GM19023 (cell line): Measurements from ENCODE around the gene USH1C.

Source experiments
- ATAC-seq: cut with Tn5 transposase; IDR thresholded peaks from one replicate; pipeline ENCODE4 v1.9.1; 2021; ENCODE audit warnings: mild to moderate bottlenecking, moderate library complexity; ENCODE audit not compliant: unreplicated experiment

Gene USH1C

GRCh38 chr11:17571431-17572358 lies 27.5 kb upstream of the USH1C start:
- ATAC-seq = no peak

- no peak for ATAC-seq
Measured at GRCh38 chr11:17570034-17570433, 25.8 kb upstream of the USH1C start.

DNA sequence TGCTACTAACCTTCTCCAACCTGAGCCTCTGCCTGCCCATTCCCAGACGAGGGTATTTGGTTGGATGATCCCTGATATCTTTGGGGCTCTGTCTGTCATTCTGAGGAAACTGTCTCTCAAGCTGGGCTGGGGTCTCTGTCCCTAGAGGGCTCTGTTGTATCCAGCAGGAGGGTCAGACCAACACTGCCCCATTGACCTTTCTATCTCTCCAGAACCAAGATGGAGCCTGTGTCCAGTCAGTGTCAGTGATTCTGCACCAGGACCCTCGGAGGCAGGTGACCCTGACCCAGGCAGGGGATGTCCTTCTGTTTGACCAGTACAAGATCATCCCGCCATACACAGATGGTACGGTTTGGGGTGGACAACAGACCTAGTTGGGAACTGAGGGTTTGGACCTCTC lies 24.7 kb upstream of the USH1C start:
- no peak for ATAC-seq

DNA sequence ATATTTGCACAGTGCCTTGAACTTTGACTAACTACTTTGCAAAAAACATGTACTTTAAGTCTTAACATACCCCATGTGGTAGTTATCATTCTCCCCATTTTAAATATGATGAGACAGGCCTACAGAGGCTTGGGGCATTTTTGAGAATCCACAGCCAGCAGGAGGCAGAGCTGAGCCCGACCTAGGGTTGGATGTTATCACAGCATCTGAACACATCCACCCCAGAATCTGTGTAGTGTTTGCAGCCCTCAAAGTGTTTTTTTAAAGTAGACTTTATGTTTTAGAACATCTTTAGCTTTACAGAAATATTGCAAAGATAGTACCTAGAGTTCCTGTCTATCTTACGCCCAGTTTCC lies 20.4 kb upstream of the USH1C start:
- ATAC-seq = no peak

GRCh38 chr11:17563961-17564686 lies 19.9 kb upstream of the USH1C start:
- ATAC-seq = no peak

DNA sequence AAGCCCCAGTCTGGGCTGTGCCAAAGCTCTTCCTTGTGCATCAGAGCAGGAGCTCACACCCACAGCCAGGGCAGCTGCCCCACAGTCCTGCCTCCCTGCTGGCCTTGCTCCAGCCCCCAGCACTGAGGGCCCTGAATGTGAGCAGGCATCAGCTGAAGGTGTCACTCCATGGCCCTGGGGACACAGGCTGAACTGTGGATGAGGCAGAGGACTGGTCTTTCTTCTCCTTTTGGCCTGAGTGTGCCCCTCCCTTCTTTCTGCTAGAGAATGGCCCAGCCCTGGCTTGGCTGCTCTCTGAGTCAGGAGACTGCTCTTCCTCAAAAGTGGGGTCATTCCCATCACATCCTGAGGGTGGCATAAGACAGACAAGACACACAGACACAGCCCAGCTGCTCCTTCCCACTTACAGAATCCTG lies 19.0 kb upstream of the USH1C start:
- ATAC-seq = no peak

DNA sequence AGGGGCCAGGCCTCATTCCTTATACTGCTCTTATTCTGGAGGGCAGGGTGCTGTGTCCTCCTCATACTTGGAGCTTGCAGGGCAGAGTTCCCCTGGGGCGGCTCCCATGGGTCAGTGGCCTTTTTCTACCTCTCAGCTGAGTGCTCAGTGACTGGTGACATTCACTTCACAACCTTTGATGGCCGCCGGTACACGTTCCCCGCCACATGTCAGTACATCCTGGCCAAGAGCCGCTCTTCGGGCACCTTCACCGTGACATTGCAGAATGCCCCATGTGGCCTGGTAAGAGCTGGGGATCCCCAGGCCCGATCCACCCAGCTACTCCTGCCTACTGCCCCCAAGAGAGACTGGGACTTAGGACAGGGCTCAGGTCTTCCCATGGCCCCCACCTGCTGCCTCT lies 17.3 kb upstream of the USH1C start:
- no peak for ATAC-seq

DNA sequence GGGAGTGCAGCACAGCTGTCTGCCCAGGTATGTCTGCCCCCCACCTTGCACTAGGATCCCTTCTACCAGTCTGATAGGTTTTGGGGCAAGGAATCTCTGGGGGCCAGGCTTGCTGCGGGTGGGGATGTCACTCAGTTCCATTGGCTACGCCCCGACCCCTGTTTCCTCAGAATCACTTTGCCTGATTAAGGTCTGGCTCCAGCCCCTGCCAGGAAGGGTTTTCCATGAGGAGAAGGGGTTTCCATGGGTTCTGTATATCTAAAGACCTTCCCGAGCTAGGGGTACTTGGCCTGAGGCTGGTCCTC lies 16.8 kb upstream of the USH1C start:
- no peak for ATAC-seq

DNA sequence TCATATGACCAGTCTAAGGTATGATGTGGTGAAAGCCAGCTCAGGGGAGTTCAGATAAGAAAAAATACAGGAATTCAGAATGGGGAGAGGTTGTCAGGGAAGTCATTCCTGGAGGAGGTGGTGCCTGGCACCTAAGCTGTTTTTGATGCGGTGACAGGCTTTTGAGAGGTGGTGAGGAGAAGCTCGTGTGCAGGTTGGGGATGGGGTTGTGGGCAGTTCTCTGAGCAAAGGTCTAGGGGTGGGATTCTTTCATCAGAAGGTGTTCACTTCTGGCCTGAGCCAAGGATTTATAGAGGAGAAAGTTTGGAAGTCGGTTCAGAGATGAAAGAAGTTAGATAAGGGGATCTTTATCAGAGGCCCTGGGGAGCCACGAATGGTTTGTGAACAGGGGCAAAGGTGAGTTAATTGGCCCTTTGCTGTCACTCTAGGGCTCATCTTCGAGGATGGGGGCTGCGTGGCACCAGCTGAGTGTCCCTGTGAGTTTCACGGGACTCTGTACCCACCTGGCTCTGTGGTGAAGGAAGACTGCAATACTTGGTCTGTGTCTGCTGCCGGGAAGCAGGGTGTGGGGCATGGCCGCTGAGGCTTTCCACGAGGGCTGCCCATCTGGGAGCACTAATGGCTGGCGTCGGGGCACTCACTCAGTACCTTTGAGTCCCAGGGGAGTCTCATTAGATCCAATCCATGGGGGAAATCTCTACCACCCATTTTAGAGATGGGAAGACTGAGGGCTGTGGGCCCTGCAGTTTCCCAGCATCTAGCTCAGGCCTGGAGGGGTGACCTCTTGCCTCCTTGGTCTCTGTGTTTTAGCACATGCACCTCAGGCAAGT lies 16.3 kb upstream of the USH1C start:
- no peak for ATAC-seq

GRCh38 chr11:17559341-17560087 lies 15.3 kb upstream of the USH1C start:
- ATAC-seq = no peak

DNA sequence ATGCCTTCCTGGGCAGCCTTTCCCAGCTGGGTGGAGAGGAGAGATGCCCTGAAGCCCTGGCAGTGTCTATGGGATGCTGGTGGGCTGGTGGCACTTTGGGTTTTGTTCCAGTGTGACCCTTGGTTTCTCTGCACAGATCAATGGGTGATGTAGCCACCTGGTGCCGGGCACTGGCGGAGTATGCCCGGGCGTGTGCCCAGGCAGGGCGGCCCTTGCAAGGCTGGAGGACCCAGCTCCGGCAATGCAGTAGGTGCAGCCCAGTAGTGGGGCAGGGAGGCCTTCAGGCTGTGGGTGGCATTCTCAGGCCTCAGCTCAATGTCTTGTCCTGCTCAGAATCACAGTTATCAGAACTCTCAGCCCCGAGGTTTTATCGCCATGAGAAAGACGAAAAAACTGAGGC lies 14.7 kb upstream of the USH1C start:
- ATAC-seq = no peak

GRCh38 chr11:17558025-17558780 lies 14.0 kb upstream of the USH1C start:
- ATAC-seq = no peak

GRCh38 chr11:17556999-17557398 lies 12.8 kb upstream of the USH1C start:
- ATAC-seq = no peak

DNA sequence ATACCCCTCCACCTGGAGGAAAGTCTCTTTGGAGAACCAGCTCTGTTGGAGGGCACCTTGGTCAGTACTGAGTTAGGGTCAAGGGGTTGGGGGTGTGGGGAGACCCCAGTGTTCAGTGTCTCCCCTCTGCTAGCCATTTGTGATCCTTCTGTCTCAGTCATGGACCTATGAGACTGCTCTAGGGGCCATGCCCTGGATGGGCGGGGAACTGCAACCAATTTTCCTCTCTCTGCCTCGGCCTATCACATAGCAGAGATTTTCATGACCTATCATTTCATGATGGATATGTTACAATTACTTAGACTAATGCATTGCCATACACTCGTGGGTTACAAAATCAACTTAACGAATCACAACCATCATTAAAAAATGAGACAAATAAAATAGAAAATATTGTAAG lies 10.3 kb upstream of the USH1C start:
- no peak for ATAC-seq

GRCh38 chr11:17553249-17553546 lies 9.0 kb upstream of the USH1C start:
- ATAC-seq = no peak

GRCh38 chr11:17552392-17553248 lies 8.4 kb upstream of the USH1C start:
- ATAC-seq = no peak

GRCh38 chr11:17552041-17552355 lies 7.8 kb upstream of the USH1C start:
- ATAC-seq = no peak

GRCh38 chr11:17551347-17552040 lies 7.3 kb upstream of the USH1C start:
- ATAC-seq = no peak
